ENCODE results near the gene ANKRD49. TPM values are rescaled to one million over a fixed set of nuclear protein-coding genes. Genes with fewer than 3 reads are reported as not detected.

The ANKRD49 gene
- total RNA-seq, 1 donor: 13.0 TPM

GRCh38 chr11:94532211-94532610, 38.4 kb downstream of the ANKRD49 start:
- Histone ChIP-seq H3K4me1 (ENCODE audit: insufficient read depth, low read length) (peaks cover 11% of the 10 kb centered on the region), H3K36me3 (ENCODE audit: insufficient read depth, low read length) (no peaks in the 10 kb centered on the region), H2AFZ (ENCODE audit: low read length) (no peak overlapping the region), H3K27me3 (ENCODE audit: insufficient read depth, low read length) (no peaks in the 10 kb centered on the region), H4K20me1 (ENCODE audit: insufficient read depth, low read length) (no peaks in the 10 kb centered on the region), H3K4me2 (ENCODE audit: insufficient read depth, low read length) (no peak overlapping the region), H3K9me3 (ENCODE audit: low read depth, low read length) (no peaks in the 10 kb centered on the region), H3K4me3 (ENCODE audit: insufficient read depth, low read length) (no peak overlapping the region), H3K79me2 (ENCODE audit: insufficient read depth, low read length) (no peaks in the 10 kb centered on the region), H3K27ac (ENCODE audit: low read depth, low read length) (no peak overlapping the region)
- TF ChIP-seq, protein P1, sequence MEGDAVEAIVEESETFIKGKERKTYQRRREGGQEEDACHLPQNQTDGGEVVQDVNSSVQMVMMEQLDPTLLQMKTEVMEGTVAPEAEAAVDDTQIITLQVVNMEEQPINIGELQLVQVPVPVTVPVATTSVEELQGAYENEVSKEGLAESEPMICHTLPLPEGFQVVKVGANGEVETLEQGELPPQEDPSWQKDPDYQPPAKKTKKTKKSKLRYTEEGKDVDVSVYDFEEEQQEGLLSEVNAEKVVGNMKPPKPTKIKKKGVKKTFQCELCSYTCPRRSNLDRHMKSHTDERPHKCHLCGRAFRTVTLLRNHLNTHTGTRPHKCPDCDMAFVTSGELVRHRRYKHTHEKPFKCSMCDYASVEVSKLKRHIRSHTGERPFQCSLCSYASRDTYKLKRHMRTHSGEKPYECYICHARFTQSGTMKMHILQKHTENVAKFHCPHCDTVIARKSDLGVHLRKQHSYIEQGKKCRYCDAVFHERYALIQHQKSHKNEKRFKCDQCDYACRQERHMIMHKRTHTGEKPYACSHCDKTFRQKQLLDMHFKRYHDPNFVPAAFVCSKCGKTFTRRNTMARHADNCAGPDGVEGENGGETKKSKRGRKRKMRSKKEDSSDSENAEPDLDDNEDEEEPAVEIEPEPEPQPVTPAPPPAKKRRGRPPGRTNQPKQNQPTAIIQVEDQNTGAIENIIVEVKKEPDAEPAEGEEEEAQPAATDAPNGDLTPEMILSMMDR (IDR thresholded peaks at IDR 0.05; ENCODE audit: extremely low read depth, low read depth, low read length): no peak
- DNase-seq (ENCODE audit: insufficient read length, low spot score, missing footprints): no peak

GRCh38 chr11:94533206-94533605, 39.4 kb downstream of the ANKRD49 start:
- Histone ChIP-seq H2AFZ (ENCODE audit: low read length) (no peak overlapping the region), H3K4me2 (ENCODE audit: insufficient read depth, low read length) (no peak overlapping the region), H3K27me3 (ENCODE audit: insufficient read depth, low read length) (no peaks in the 10 kb centered on the region), H3K4me1 (ENCODE audit: insufficient read depth, low read length) (peaks cover 17% of the 10 kb centered on the region), H3K36me3 (ENCODE audit: insufficient read depth, low read length) (no peaks in the 10 kb centered on the region), H4K20me1 (ENCODE audit: insufficient read depth, low read length) (no peaks in the 10 kb centered on the region), H3K4me3 (ENCODE audit: insufficient read depth, low read length) (no peak overlapping the region), H3K9me3 (ENCODE audit: low read depth, low read length) (no peaks in the 10 kb centered on the region), H3K27ac (ENCODE audit: low read depth, low read length) (no peak overlapping the region), H3K79me2 (ENCODE audit: insufficient read depth, low read length) (no peaks in the 10 kb centered on the region)
- TF ChIP-seq, protein P1 (IDR thresholded peaks at IDR 0.05; ENCODE audit: extremely low read depth, low read depth, low read length): no peak
- DNase-seq (ENCODE audit: insufficient read length, low spot score, missing footprints): no peak

- no peaks in the 10 kb centered on the region for H4K20me1 ChIP-seq (ENCODE audit: insufficient read depth, low read length)
- no peaks in the 10 kb centered on the region for H3K27me3 ChIP-seq (ENCODE audit: insufficient read depth, low read length)
- no peak overlapping the region for H2AFZ ChIP-seq (ENCODE audit: low read length)
- H3K36me3 ChIP-seq (ENCODE audit: insufficient read depth, low read length): no peaks in the 10 kb centered on the region
- H3K27ac ChIP-seq (ENCODE audit: low read depth, low read length): no peak overlapping the region
- TF ChIP-seq, protein P1 (IDR thresholded peaks at IDR 0.05; ENCODE audit: extremely low read depth, low read depth, low read length): no peak
- H3K79me2 ChIP-seq (ENCODE audit: insufficient read depth, low read length): no peaks in the 10 kb centered on the region
- DNase-seq (ENCODE audit: insufficient read length, low spot score, missing footprints): no peak
- H3K4me3 ChIP-seq (ENCODE audit: insufficient read depth, low read length): no peak overlapping the region
- H3K9me3 ChIP-seq (ENCODE audit: low read depth, low read length): no peaks in the 10 kb centered on the region
- peaks cover 17% of the 10 kb centered on the region for H3K4me1 ChIP-seq (ENCODE audit: insufficient read depth, low read length)
- no peak overlapping the region for H3K4me2 ChIP-seq (ENCODE audit: insufficient read depth, low read length)
These were observed 40.2 kb downstream of the ANKRD49 start for GRCh38 chr11:94533696-94534630.

GRCh38 chr11:94536386-94536785, 42.6 kb downstream of the ANKRD49 start:
- peak overlapping the region; percentile 72 for H3K4me2 ChIP-seq (ENCODE audit: insufficient read depth, low read length)
- H3K4me1 ChIP-seq (ENCODE audit: insufficient read depth, low read length): peaks cover 17% of the 10 kb centered on the region
- no peaks in the 10 kb centered on the region for H3K79me2 ChIP-seq (ENCODE audit: insufficient read depth, low read length)
- no peak overlapping the region for H3K27ac ChIP-seq (ENCODE audit: low read depth, low read length)
- DNase-seq (ENCODE audit: insufficient read length, low spot score, missing footprints): no peak
- no peaks in the 10 kb centered on the region for H4K20me1 ChIP-seq (ENCODE audit: insufficient read depth, low read length)
- TF ChIP-seq, protein P1 (IDR thresholded peaks at IDR 0.05; ENCODE audit: extremely low read depth, low read depth, low read length): no peak
- H3K36me3 ChIP-seq (ENCODE audit: insufficient read depth, low read length): no peaks in the 10 kb centered on the region
- H3K9me3 ChIP-seq (ENCODE audit: low read depth, low read length): no peaks in the 10 kb centered on the region
- no peaks in the 10 kb centered on the region for H3K27me3 ChIP-seq (ENCODE audit: insufficient read depth, low read length)
- H3K4me3 ChIP-seq (ENCODE audit: insufficient read depth, low read length): no peak overlapping the region
- H2AFZ ChIP-seq (ENCODE audit: low read length): no peak overlapping the region
